ENCODE results near the gene EPB42.

The EPB42 gene

GRCh38 chr15:43242616-43243015, 21.8 kb upstream of the EPB42 start:
- Histone ChIP-seq H3K4me1 (ENCODE audit: insufficient read depth, low read length) (no peaks in the 10 kb centered on the region), H2AFZ (ENCODE audit: low read depth, low read length) (no peak overlapping the region), H3K79me2 (ENCODE audit: insufficient read depth, low read length) (no peaks in the 10 kb centered on the region), H3K4me3 (ENCODE audit: low read depth in 1 of 2, low read length in 2 of 2) (no peak overlapping the region), H3K9ac (ENCODE audit: low read depth, low read length) (no peak overlapping the region), H3K27me3 (ENCODE audit: insufficient read depth, low read length, poor library complexity) (peaks cover 22% of the 10 kb centered on the region), H3K36me3 (ENCODE audit: insufficient read depth, low read length) (no peaks in the 10 kb centered on the region), H4K20me1 (ENCODE audit: insufficient read depth, low read length) (no peaks in the 10 kb centered on the region), H3K9me3 (ENCODE audit: insufficient read depth, low read length, severe bottlenecking) (no peaks in the 10 kb centered on the region), H3K4me2 (ENCODE audit: insufficient read depth, low read length) (no peak overlapping the region), H3K27ac (ENCODE audit: low read length) (no peak overlapping the region)
- ATAC-seq (ENCODE audit: insufficient read depth, low read depth), result no peak
- no peak for TF ChIP-seq EZH2 (IDR thresholded peaks at IDR 0.05; ENCODE audit: borderline replicate concordance, low read depth, low read length, severe bottlenecking)
- DNase-seq, result no peak

GRCh38 chr15:43241100-43241499, 20.3 kb upstream of the EPB42 start:
- Histone ChIP-seq H3K27me3 (ENCODE audit: insufficient read depth, low read length, poor library complexity) (peaks cover 16% of the 10 kb centered on the region), H3K9ac (ENCODE audit: low read depth, low read length) (no peak overlapping the region), H4K20me1 (ENCODE audit: insufficient read depth, low read length) (no peaks in the 10 kb centered on the region), H3K79me2 (ENCODE audit: insufficient read depth, low read length) (no peaks in the 10 kb centered on the region), H3K9me3 (ENCODE audit: insufficient read depth, low read length, severe bottlenecking) (no peaks in the 10 kb centered on the region), H3K4me1 (ENCODE audit: insufficient read depth, low read length) (no peaks in the 10 kb centered on the region), H3K4me3 (ENCODE audit: low read depth in 1 of 2, low read length in 2 of 2) (no peak overlapping the region), H3K36me3 (ENCODE audit: insufficient read depth, low read length) (no peaks in the 10 kb centered on the region), H3K4me2 (ENCODE audit: insufficient read depth, low read length) (no peak overlapping the region), H2AFZ (ENCODE audit: low read depth, low read length) (no peak overlapping the region), H3K27ac (ENCODE audit: low read length) (no peak overlapping the region)
- no peak for ATAC-seq (ENCODE audit: insufficient read depth, low read depth)
- no peak for TF ChIP-seq EZH2 (IDR thresholded peaks at IDR 0.05; ENCODE audit: borderline replicate concordance, low read depth, low read length, severe bottlenecking)
- TF ChIP-seq, protein P1, sequence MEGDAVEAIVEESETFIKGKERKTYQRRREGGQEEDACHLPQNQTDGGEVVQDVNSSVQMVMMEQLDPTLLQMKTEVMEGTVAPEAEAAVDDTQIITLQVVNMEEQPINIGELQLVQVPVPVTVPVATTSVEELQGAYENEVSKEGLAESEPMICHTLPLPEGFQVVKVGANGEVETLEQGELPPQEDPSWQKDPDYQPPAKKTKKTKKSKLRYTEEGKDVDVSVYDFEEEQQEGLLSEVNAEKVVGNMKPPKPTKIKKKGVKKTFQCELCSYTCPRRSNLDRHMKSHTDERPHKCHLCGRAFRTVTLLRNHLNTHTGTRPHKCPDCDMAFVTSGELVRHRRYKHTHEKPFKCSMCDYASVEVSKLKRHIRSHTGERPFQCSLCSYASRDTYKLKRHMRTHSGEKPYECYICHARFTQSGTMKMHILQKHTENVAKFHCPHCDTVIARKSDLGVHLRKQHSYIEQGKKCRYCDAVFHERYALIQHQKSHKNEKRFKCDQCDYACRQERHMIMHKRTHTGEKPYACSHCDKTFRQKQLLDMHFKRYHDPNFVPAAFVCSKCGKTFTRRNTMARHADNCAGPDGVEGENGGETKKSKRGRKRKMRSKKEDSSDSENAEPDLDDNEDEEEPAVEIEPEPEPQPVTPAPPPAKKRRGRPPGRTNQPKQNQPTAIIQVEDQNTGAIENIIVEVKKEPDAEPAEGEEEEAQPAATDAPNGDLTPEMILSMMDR (IDR thresholded peaks at IDR 0.05; ENCODE audit: borderline replicate concordance, extremely low read depth, low read length, poor library complexity, severe bottlenecking), result no peak
- no peak for DNase-seq

GRCh38 chr15:43239732-43240491, 19.1 kb upstream of the EPB42 start:
- no peak for DNase-seq
- Histone ChIP-seq H2AFZ (ENCODE audit: low read depth, low read length) (no peak overlapping the region), H3K4me1 (ENCODE audit: insufficient read depth, low read length) (no peaks in the 10 kb centered on the region), H3K4me3 (ENCODE audit: low read depth in 1 of 2, low read length in 2 of 2) (no peak overlapping the region), H3K4me2 (ENCODE audit: insufficient read depth, low read length) (no peak overlapping the region), H3K79me2 (ENCODE audit: insufficient read depth, low read length) (no peaks in the 10 kb centered on the region), H3K27me3 (ENCODE audit: insufficient read depth, low read length, poor library complexity) (peaks cover 9% of the 10 kb centered on the region), H3K9me3 (ENCODE audit: insufficient read depth, low read length, severe bottlenecking) (no peaks in the 10 kb centered on the region), H3K27ac (ENCODE audit: low read length) (no peak overlapping the region), H4K20me1 (ENCODE audit: insufficient read depth, low read length) (no peaks in the 10 kb centered on the region), H3K9ac (ENCODE audit: low read depth, low read length) (no peak overlapping the region), H3K36me3 (ENCODE audit: insufficient read depth, low read length) (no peaks in the 10 kb centered on the region)
- ATAC-seq (ENCODE audit: insufficient read depth, low read depth), result peak; percentile 37; the same call in 1 of the 3 replicates
- TF ChIP-seq EZH2 (IDR thresholded peaks at IDR 0.05; ENCODE audit: borderline replicate concordance, low read depth, low read length, severe bottlenecking), result no peak

DNA sequence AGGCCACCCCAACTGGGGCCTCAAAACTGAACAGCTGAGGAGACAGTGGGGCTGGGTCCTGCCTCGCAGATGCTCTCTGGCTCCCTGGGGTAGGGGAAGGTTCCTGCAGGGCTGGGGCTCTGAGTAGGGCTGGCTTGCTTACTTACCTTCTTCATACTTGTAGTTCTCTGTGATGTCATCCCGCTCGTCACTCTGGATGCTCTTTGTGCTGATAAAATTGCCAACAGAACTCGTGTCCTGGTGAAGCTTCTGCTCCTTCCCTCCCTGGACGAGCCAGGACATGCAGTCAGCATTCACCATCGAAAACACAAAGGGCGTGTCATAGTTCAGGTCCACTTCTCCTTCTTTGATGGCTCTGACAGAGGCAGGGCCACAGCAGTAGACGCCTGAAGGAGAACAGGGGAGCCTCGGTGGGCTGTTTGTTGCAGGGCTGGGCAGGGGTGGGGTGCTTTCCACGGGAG, 17.9 kb upstream of the EPB42 start:
- no peak for DNase-seq
- no peaks in the 10 kb centered on the region for H4K20me1 ChIP-seq (ENCODE audit: insufficient read depth, low read length)
- TF ChIP-seq EZH2 (IDR thresholded peaks at IDR 0.05; ENCODE audit: borderline replicate concordance, low read depth, low read length, severe bottlenecking), result no peak
- TF ChIP-seq, protein P1 (IDR thresholded peaks at IDR 0.05; ENCODE audit: borderline replicate concordance, extremely low read depth, low read length, poor library complexity, severe bottlenecking), result no peak

More for the DNA sequence above, 17.9 kb upstream of the EPB42 start:
- H3K36me3 ChIP-seq (ENCODE audit: insufficient read depth, low read length), result no peaks in the 10 kb centered on the region
- ATAC-seq (ENCODE audit: insufficient read depth, low read depth), result no peak
- no peaks in the 10 kb centered on the region for H3K9me3 ChIP-seq (ENCODE audit: insufficient read depth, low read length, severe bottlenecking)
- H3K4me3 ChIP-seq (ENCODE audit: low read depth in 1 of 2, low read length in 2 of 2), result no peak overlapping the region
- H3K4me2 ChIP-seq (ENCODE audit: insufficient read depth, low read length), result no peak overlapping the region
- no peak overlapping the region for H3K9ac ChIP-seq (ENCODE audit: low read depth, low read length)
- H3K27ac ChIP-seq (ENCODE audit: low read length), result no peak overlapping the region
- peaks cover 9% of the 10 kb centered on the region for H3K27me3 ChIP-seq (ENCODE audit: insufficient read depth, low read length, poor library complexity)
- no peaks in the 10 kb centered on the region for H3K79me2 ChIP-seq (ENCODE audit: insufficient read depth, low read length)
- H2AFZ ChIP-seq (ENCODE audit: low read depth, low read length), result no peak overlapping the region
- no peaks in the 10 kb centered on the region for H3K4me1 ChIP-seq (ENCODE audit: insufficient read depth, low read length)

Data from DND-41 (cell line).